Neural cell (in vitro differentiated cells): ENCODE data around the gene PTOV1. TPM values are rescaled to one million over a fixed set of nuclear protein-coding genes. Genes with fewer than 3 reads are reported as not detected.

Experiments used
- H2AFZ ChIP-seq: fragments of 200-600, 300-800 bp; sonication (generic), shearing (Covaris generic); 2 replicates; pipeline ENCODE4 v1.6.0; 2014; ENCODE audit warnings: low read depth, mild to moderate bottlenecking, antibody characterized with exemption, low read length, moderate library complexity
- H3F3A ChIP-seq: fragments of 200-600 bp; shearing (Covaris generic); 2 replicates; pipeline ENCODE4 v1.6.1; 2016; ENCODE audit warnings: mild to moderate bottlenecking, moderate library complexity, mixed read lengths, antibody characterized with exemption, low read length; ENCODE audit not compliant: insufficient read depth, poor library complexity, severe bottlenecking
- H3K27ac ChIP-seq: fragments of 200-600, 300-800 bp; sonication (generic), shearing (Covaris generic); 2 replicates; pipeline ENCODE4 v1.5.1; 2014; ENCODE audit warnings: mild to moderate bottlenecking, low read length, moderate library complexity
- H3K27me3 ChIP-seq: fragments of 300-800, 200-600 bp; sonication (generic), shearing (Covaris generic); 2 replicates; pipeline ENCODE4 v1.6.0; 2014; ENCODE audit warnings: mild to moderate bottlenecking, low read depth, low read length, moderate library complexity; ENCODE audit not compliant: insufficient read depth
- H3K36me3 ChIP-seq: fragments of 300-800, 200-600 bp; sonication (generic), shearing (Covaris generic); 2 replicates; pipeline ENCODE4 v1.5.1; 2014; ENCODE audit warnings: mild to moderate bottlenecking, antibody characterized with exemption, low read length, moderate library complexity; ENCODE audit not compliant: insufficient read depth
- H3K4me2 ChIP-seq: fragments of 300-800, 200-600 bp; sonication (generic), shearing (Covaris generic); 2 replicates; pipeline ENCODE4 v1.6.0; 2014; ENCODE audit warnings: mild to moderate bottlenecking, low read length
- H3K4me3 ChIP-seq: fragments of 300-800, 200-600 bp; sonication (generic), shearing (Covaris generic); 2 replicates; pipeline ENCODE4 v1.5.1; 2014; ENCODE audit warnings: mild to moderate bottlenecking, low read length, moderate library complexity
- H3K79me2 ChIP-seq: fragments of 200-600 bp; shearing (Covaris generic); replicated peaks from 2 replicates; pipeline ENCODE4 v1.6.0; 2014; ENCODE audit warnings: mild to moderate bottlenecking, low read length, moderate library complexity; ENCODE audit not compliant: insufficient read depth
- H3K9ac ChIP-seq: fragments of 300-800, 200-600 bp; sonication (generic), shearing (Covaris generic); 2 replicates; pipeline ENCODE4 v1.6.1; 2016; ENCODE audit warnings: mild to moderate bottlenecking, low read length, mixed read lengths
- H3K9me2 ChIP-seq: fragments of 200-600 bp; shearing (Covaris generic); 2 replicates; pipeline ENCODE4 v1.6.1; 2016; ENCODE audit warnings: mild to moderate bottlenecking, low read length, mixed read lengths; ENCODE audit not compliant: insufficient read depth
- H3K9me3 ChIP-seq: fragments of 200-600, 300-800 bp; sonication (generic), shearing (Covaris generic); 2 replicates; pipeline ENCODE4 v1.6.1; 2016; ENCODE audit warnings: mild to moderate bottlenecking, mixed run types, low read length, moderate library complexity, mixed read lengths
- H4K20me1 ChIP-seq: fragments of 200-600 bp; shearing (Covaris generic); 2 replicates; pipeline ENCODE4 v1.6.1; 2016; ENCODE audit warnings: mild to moderate bottlenecking, mixed run types; ENCODE audit not compliant: insufficient read depth
- EP300 ChIP-seq: fragments of 450-650 bp; conservative IDR thresholded peaks from 2 replicates; pipeline ENCODE4 v1.6.1; 2014; ENCODE audit warnings: antibody characterized with exemption, mild to moderate bottlenecking, moderate library complexity; ENCODE audit not compliant: poor library complexity, severe bottlenecking
- EZH2 ChIP-seq: fragments of 200-600, 300-800 bp; shearing (Covaris generic), sonication (generic); IDR thresholded peaks from 2 replicates; pipeline ENCODE4 v1.6.1; 2014; ENCODE audit warnings: antibody characterized with exemption, low read length, borderline replicate concordance, mild to moderate bottlenecking; ENCODE audit not compliant: insufficient read depth, poor library complexity, severe bottlenecking
- MXI1 ChIP-seq: fragments of 450-650 bp; conservative IDR thresholded peaks from 2 replicates; pipeline ENCODE4 v1.6.1; 2014; ENCODE audit warnings: antibody characterized with exemption, mild to moderate bottlenecking; ENCODE audit not compliant: poor library complexity, severe bottlenecking
- POLR2AphosphoS5 ChIP-seq: IDR thresholded peaks from 2 replicates; pipeline ENCODE4 v1.6.1; 2012
- RAD21 ChIP-seq: fragments of 450-650 bp; conservative IDR thresholded peaks from 2 replicates; pipeline ENCODE4 v1.6.1; 2014; ENCODE audit warnings: antibody characterized with exemption, mild to moderate bottlenecking, moderate library complexity
- SMC3 ChIP-seq: fragments of 450-650 bp; conservative IDR thresholded peaks from 2 replicates; pipeline ENCODE4 v1.6.1; 2014; ENCODE audit warnings: antibody characterized with exemption, mild to moderate bottlenecking, moderate library complexity; ENCODE audit not compliant: poor library complexity
- TAF1 ChIP-seq: IDR thresholded peaks from 2 replicates; pipeline ENCODE4 v1.6.1; 2012; ENCODE audit warnings: low read depth
- polyA plus RNA-seq: library from polyadenylated mRNA; depleted of rRNA; stranded (reverse); fragments of >200 nt; gene quantifications from 2 replicates; pipeline ENCODE4 v1.2.3, GENCODE V29; 2014
- TF ChIP-seq, protein P1 (sequence below): fragments of 450-650 bp; IDR thresholded peaks from 2 replicates; pipeline ENCODE4 v1.5.1; 2014; ENCODE audit warnings: antibody characterized with exemption, mild to moderate bottlenecking, moderate library complexity; ENCODE audit not compliant: poor library complexity, severe bottlenecking
- TF ChIP-seq, protein P2 (sequence below): IDR thresholded peaks from 2 replicates; pipeline ENCODE4 v1.6.1; 2012; ENCODE audit warnings: borderline replicate concordance

Gene PTOV1
- polyA plus RNA-seq, 1 donor from 2014 or later, result 199 TPM

DNA sequence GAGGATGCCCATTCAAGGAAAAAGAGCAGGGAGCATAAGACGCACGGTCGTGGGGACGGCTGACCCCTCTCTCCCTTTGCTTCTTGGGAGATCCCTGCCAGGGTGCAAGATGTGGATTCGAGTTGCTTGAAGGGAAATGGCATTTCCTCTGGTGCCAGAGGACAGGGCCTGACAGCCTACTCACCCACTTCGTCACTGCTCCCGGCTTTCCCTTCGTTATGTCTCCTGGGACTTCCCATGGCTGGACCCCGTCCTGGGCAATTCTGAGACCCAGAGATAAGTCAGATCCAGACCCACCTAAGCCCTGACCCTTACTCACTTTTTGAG, 27.7 kb downstream of the PTOV1 start:
- Histone ChIP-seq H2AFZ (no peak overlapping the region), H3K9ac (peak overlapping the region; percentile 92), H3K4me3 (peak overlapping the region; percentile 75), H3K9me3 (peaks cover 6% of the 10 kb centered on the region), H3F3A (no peaks in the 10 kb centered on the region), H3K79me2 (peaks cover 14% of the 10 kb centered on the region), H3K27ac (no peak overlapping the region), H3K27me3 (no peaks in the 10 kb centered on the region), H4K20me1 (no peaks in the 10 kb centered on the region), H3K9me2 (no peaks in the 10 kb centered on the region), H3K4me2 (peak overlapping the region; percentile 68), H3K36me3 (peaks cover 9% of the 10 kb centered on the region)
- TF ChIP-seq MXI1, result no peak
- TF ChIP-seq EZH2, result no peak
- TF ChIP-seq, protein P1, sequence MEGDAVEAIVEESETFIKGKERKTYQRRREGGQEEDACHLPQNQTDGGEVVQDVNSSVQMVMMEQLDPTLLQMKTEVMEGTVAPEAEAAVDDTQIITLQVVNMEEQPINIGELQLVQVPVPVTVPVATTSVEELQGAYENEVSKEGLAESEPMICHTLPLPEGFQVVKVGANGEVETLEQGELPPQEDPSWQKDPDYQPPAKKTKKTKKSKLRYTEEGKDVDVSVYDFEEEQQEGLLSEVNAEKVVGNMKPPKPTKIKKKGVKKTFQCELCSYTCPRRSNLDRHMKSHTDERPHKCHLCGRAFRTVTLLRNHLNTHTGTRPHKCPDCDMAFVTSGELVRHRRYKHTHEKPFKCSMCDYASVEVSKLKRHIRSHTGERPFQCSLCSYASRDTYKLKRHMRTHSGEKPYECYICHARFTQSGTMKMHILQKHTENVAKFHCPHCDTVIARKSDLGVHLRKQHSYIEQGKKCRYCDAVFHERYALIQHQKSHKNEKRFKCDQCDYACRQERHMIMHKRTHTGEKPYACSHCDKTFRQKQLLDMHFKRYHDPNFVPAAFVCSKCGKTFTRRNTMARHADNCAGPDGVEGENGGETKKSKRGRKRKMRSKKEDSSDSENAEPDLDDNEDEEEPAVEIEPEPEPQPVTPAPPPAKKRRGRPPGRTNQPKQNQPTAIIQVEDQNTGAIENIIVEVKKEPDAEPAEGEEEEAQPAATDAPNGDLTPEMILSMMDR, result no peak
- TF ChIP-seq, protein P2, sequence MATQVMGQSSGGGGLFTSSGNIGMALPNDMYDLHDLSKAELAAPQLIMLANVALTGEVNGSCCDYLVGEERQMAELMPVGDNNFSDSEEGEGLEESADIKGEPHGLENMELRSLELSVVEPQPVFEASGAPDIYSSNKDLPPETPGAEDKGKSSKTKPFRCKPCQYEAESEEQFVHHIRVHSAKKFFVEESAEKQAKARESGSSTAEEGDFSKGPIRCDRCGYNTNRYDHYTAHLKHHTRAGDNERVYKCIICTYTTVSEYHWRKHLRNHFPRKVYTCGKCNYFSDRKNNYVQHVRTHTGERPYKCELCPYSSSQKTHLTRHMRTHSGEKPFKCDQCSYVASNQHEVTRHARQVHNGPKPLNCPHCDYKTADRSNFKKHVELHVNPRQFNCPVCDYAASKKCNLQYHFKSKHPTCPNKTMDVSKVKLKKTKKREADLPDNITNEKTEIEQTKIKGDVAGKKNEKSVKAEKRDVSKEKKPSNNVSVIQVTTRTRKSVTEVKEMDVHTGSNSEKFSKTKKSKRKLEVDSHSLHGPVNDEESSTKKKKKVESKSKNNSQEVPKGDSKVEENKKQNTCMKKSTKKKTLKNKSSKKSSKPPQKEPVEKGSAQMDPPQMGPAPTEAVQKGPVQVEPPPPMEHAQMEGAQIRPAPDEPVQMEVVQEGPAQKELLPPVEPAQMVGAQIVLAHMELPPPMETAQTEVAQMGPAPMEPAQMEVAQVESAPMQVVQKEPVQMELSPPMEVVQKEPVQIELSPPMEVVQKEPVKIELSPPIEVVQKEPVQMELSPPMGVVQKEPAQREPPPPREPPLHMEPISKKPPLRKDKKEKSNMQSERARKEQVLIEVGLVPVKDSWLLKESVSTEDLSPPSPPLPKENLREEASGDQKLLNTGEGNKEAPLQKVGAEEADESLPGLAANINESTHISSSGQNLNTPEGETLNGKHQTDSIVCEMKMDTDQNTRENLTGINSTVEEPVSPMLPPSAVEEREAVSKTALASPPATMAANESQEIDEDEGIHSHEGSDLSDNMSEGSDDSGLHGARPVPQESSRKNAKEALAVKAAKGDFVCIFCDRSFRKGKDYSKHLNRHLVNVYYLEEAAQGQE, result no peak
- no peak for TF ChIP-seq POLR2AphosphoS5
- no peak for TF ChIP-seq EP300
- no peak for TF ChIP-seq TAF1
- no peak for TF ChIP-seq SMC3
- TF ChIP-seq RAD21, result no peak

DNA sequence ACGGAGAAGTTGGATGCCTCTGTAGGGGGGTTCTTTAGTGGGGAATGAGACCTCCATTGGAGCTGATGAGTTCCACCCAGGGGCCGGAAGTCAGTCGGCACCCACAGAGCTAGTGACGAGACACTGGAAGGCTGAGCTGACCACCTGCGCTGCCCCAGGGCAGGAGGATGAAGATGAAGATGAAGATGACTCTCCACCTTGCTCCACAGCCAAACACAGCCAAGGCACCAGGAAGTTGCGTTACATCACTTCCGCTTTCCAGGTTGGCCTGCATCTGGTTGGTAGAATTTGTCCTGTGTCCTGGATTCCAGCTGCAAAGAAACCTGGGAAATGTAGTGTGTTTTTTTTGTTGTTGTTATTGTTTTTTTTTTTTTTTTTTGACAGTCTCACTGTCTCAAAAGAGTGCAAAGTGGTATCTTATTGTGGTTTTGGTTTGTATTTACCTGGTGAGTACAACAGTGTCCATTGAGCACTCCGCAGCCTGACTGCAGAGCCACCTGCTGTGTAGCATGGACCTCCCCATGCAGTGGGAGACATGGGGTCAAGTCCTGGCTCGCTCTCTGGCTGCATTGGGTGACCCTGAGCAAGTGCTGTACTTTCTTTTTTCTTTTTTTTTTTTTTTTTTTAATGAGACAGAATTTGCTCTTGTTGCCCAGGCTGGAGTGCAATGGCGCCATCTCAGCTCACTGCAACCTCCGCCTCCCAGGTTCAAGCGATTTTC, 28.4 kb downstream of the PTOV1 start:
- no peaks in the 10 kb centered on the region for H4K20me1 ChIP-seq
- no peak overlapping the region for H3K4me3 ChIP-seq
- no peak overlapping the region for H3K27ac ChIP-seq
- H3K9ac ChIP-seq, result no peak overlapping the region
- no peak overlapping the region for H2AFZ ChIP-seq
- no peak overlapping the region for H3K4me2 ChIP-seq
- peaks cover 9% of the 10 kb centered on the region for H3K36me3 ChIP-seq
- H3K79me2 ChIP-seq, result peaks cover 14% of the 10 kb centered on the region
- no peaks in the 10 kb centered on the region for H3K9me2 ChIP-seq
- TF ChIP-seq SMC3, result no peak
- no peaks in the 10 kb centered on the region for H3F3A ChIP-seq
- no peaks in the 10 kb centered on the region for H3K27me3 ChIP-seq
- peaks cover 6% of the 10 kb centered on the region for H3K9me3 ChIP-seq
